DMS53 (cell line): Measurements from ENCODE around the gene SYN1.

Source experiments
- DNase-seq: peaks from one replicate; lab custom pipeline; 2025; lab: John Stamatoyannopoulos, UW

Gene SYN1

DNA sequence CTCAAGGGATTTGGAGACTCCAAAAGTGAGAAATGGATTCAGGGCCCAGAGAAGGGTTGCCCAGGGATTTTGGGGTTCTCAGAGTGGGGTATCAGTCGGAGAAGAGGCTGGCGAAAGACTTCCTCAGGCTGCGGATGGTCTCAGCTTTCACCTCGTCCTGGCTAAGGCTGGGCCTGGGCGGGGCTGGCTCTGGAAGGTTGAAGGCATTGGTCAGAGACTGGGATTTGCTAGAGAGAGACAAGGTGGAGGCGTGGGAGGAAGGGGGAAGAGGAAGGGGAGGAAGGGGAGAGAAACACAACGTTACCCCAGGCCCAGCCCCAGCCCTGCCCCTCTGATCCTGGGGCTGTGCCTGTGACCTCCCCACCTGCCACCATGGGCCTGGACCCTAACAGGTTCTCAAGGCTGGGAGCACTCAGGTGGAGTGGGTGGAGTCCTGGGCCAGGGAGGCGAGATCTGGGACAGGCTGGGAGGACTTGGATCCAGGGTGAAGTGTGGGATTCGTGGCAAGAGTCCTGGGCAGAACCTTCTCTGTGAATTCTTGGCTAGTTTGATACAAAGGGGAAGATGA is 46.8 kb downstream of the SYN1 start:
- DNase-seq: no peak

DNA sequence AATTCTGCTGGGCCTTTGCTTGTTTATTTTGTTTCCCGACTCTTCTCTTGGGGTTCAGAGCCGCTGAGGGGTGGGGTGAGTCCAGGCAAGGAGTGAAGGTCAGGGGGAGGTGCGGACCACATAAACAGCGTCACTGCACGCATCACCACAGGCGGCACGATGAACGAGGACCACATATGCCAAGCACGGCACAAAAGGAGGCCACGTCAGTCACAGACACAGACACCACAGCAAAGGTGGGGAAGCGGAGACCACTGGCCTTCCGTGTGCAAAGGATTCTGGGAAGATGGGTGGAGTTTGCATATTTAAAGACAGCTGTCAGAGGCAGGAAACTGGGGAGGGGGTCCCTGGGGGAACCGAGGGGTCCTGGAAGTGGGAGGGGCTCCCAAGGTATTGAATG is 47.8 kb downstream of the SYN1 start:
- no peak for DNase-seq

DNA sequence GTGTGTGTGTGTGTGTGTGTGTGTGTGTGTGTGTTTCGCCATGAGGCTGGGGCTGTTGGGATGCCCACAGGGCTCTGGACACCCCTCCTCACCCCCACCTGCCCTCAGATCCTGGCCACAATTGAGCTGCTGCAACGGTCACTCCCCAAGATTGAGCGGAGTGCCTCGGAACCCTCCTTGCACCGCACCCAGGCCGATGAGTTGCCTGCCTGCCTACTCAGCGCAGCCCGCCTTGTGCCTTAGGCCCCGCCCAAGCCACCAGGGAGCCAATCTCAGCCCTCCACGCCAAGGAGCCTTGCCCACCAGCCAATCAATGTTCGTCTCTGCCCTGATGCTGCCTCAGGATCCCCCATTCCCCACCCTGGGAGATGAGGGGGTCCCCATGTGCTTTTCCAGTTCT is 48.4 kb downstream of the SYN1 start:
- DNase-seq: no peak

DNA sequence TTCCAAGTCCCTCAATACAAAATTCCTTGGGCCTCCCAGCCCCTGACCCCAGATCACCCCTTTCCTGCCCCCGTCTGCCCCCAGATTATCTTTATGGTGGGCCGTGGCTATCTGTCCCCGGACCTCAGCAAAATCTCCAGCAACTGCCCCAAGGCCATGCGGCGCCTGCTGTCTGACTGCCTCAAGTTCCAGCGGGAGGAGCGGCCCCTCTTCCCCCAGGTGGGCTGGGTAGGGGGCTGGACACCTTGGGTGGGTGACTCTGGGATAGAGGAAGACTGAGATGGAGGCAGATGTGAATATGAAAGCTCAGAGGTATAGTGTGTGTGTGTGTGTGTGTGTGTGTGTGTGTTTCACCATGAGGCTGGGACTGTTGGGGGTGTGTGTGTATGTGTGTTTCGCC is 48.9 kb downstream of the SYN1 start:
- no peak for DNase-seq

DNA sequence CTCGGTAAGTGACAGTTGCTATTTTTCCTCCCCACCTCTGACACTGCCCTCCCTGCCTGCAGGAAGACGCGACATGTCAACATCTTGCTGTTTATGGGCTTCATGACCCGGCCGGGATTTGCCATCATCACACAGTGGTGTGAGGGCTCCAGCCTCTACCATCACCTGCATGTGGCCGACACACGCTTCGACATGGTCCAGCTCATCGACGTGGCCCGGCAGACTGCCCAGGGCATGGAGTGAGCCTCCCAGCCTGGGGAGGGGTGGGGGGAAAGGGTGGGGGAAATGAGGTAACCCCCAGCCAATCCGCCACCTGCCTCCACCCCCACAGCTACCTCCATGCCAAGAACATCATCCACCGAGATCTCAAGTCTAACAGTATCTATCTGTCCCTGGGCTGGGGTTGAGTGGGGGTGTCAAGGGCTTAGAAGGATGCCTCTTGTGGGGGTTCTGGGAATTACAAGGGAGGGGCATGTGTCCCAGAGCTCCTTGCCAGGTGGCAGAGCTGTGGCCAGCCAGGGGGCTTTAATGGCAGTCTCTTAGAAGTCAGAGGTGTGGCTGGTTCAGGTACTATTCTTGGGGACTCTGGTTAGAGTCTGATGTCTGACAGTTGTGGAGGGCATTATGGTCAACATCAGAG is 50.9 kb downstream of the SYN1 start:
- DNase-seq: peak; percentile 60

GRCh38 chrX:47566841-47567240 is 52.8 kb downstream of the SYN1 start:
- no peak for DNase-seq

DNA sequence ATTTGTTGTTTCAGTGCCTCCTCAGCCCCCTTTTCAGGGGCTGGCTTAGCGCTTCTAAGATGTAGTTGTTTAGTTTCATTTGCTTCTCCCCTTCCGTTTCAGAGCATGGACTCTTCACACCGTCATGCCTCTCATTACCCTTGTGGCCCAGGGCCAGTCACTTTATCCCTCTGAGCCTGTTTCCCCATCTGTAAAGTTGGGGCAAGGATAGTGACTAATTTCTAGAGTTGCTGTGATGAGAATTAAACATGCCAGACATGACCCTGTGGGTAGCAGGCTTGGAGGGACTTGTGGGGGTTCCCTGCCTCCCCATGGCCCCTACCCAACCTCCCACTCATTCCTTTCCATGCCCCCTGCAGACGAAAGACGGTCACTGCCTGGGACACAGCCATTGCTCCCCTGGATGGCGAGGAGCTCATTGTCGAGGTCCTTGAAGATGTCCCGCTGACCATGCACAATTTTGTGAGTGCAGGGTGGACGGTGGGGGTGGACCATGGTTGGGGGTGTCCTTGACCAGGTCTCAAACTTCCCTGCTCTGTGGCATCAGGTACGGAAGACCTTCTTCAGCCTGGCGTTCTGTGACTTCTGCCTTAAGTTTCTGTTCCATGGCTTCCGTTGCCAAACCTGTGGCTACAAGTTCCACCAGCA is 55.1 kb downstream of the SYN1 start:
- no peak for DNase-seq

DNA sequence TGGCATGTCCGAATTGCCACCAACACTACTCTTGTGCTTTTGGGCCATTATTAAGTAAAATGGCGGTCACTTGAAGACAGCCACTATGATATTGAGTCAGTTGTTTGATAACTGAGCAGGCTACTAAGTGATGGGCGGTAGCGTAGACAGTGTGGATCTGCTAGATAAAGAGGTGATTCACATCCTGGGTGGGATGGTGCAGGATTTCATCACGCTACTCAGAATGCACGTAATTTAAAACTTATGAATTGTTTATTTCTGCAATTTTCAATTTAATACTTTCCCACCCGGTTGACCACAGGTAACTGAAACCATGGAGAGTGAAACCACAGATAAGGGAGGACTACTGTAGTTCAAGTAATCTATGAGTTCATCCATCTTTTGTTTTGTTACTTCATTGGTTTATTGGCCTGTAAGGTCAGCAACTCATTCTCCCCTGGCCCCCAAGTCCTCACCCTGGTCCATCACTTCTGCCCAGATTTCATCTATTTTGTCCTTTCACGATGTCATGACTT is 55.8 kb downstream of the SYN1 start:
- no peak for DNase-seq

- DNase-seq: peak; percentile 42
Observed at GRCh38 chrX:47562615-47563243, 56.9 kb downstream of the SYN1 start.

DNA sequence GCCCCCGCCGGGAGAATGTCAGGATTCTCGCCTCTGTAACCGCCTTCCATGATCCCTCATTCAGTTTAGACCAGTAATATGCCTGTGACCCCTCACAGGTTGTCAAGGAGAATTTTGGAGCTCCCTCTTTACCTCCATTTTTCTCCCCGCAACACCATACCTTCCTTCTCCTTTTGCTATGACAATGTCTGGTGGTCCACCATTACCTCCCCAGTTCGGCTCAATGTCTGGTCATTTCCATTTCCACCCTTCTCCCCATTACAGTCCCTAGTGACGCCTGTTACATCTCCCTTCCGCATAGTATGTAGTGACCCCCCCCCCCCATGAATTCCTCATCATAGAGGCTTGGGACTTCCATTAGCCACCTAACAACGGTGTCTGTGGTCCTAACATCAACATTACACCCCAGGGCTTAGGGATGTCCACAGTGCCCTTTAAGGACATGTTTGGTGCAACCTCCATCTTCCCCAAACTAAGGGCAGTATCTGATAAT is 58.0 kb downstream of the SYN1 start:
- no peak for DNase-seq

- peak; percentile 99 for DNase-seq
Observed at GRCh38 chrX:47560934-47561658, 58.6 kb downstream of the SYN1 start, which contains the start of gene ARAF. Gene ARAF, plus strand, starts transcription at chrX:47561205. Its CDS starts 1,763 bp downstream, at chrX:47562968.

DNA sequence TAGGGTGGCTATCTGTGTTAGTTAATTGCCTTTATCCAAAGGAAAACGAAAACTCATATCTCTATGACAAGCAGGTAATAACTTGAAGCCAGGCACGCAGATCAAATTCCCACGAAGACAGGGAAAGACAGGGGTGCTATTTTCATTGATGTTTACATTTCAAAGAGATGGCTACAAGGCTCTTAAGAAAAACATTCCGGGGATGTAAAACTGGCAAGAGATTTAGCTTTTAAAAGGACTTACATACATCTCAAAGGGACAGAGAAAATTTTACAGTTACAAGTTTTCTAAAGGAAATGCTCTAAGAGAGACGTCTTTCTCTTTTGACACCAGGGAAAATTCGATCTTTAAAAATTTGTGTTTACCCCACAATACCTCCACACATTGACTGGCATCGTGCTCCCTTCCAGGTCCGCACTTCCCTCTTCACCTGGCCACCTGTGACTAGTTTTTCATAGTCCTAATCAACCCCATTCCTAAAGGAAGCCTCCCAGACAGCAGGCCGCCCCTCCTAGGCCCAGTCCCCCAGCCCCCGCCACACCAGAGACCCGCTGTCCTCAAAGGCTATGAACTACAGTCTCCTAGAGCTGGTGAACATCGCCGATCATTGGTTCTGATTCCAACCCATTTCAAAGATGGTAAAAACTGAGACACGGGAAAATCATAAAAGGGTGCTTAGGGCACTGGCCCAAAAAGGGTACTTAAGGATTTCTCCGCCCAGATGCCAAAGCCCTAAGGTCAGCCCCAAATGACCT is 59.3 kb downstream of the SYN1 start:
- DNase-seq: peak; percentile 59

- no peak for DNase-seq
Observed at GRCh38 chrX:47558436-47558835, 61.2 kb downstream of the SYN1 start.

GRCh38 chrX:47556045-47556623 is 63.5 kb downstream of the SYN1 start:
- DNase-seq: peak; percentile 96

DNA sequence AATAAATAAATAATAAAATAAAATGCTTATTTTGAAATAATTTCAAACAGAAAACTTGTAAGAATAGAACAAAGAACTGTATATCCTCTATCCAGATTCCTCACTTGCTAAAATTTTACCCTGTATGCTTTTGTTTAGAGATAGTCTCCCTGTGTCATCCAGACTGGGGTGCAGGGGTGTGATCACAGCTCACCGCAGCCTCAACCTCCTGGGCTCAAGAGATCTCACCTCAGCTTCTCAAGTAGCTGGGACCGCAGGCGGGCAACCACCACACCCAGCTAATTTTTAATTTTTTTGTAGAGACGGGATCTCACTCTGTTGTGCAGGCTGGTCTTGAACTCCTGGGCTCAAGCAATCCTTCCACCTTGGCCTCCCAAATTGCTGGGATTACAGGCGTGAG is 76.2 kb downstream of the SYN1 start:
- DNase-seq: no peak

DNA sequence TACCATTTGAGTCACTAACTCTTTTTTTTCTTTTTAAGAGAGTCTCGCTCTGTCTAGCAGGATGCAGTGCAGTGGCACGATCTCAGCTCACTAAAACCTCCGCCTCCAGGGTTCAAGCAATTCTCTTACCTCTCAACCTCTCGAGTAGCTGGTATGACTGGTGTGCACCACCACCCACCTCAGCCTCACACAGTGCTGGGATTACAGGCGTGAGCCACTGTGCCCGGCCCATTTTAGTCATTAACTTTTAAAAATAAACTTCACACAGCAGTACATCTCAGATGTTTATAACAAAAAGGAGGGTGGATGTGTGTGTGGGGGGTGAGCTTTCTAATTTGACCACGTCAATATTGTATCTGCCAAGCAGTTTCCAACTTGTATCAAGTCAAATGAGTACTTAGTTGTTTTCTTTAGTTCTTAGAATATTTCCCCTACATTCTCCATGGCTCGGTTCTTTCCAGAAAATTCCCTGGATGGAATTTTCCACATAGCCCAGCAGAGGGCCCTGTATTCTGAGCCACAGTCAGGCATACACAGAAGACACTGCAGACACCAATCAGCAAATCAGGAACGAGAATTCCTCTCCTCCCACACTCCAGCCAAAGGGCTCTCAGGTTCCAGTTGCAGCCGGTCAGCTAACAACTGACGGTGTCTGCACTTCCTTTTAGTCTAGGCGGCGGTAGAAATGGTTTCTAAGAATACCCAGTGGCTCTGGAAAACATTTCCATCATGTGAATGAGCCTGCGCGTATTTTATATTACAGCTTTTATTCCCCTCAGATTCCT is 78.7 kb downstream of the SYN1 start:
- peak; percentile 96 for DNase-seq

GRCh38 chrX:47539860-47540259 is 79.8 kb downstream of the SYN1 start:
- no peak for DNase-seq

GRCh38 chrX:47530049-47530448 is 89.6 kb downstream of the SYN1 start:
- no peak for DNase-seq

- no peak for DNase-seq
Observed at GRCh38 chrX:47529548-47529947, 90.1 kb downstream of the SYN1 start.

DNA sequence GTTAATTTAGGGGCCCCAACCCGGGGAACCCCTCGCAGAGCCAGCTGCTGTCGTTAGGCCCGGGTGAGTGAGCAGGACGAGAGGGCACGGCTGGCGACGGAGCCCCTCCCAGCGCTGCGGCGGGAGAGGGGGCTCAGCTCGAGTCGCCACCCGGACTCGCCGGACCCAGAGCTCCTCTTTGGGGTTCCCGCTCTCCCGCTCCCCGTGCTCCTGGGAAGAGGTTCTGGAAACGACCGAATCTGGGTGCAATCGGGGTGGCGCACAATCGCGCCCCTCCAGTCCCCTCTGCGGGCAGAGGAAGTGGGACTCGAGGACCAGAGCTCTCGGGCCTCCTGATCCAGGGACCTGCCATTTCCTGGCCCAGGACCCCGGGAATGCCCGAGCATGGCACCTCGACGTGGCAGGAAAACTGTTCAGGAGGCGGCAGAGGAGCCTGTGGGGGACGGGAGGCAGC is 95.9 kb downstream of the SYN1 start:
- peak; percentile 32 for DNase-seq
